GM21529 (cell line): ENCODE data around the gene NOC3L.
"Not testable (repeated sequence)": the region's sequence is repeated elsewhere in the genome, so short reads cannot be mapped to it uniquely, and the experiment has no call there.

Source experiments
- ATAC-seq: cut with Tn5 transposase; IDR thresholded peaks from one replicate; pipeline ENCODE4 v1.9.1; 2021; ENCODE audit not compliant: unreplicated experiment

The NOC3L gene

GRCh38 chr10:94361171-94361794 is 1.5 kb downstream of the NOC3L start:
- ATAC-seq: no peak

GRCh38 chr10:94358480-94358879 is 4.3 kb downstream of the NOC3L start:
- no peak for ATAC-seq

DNA sequence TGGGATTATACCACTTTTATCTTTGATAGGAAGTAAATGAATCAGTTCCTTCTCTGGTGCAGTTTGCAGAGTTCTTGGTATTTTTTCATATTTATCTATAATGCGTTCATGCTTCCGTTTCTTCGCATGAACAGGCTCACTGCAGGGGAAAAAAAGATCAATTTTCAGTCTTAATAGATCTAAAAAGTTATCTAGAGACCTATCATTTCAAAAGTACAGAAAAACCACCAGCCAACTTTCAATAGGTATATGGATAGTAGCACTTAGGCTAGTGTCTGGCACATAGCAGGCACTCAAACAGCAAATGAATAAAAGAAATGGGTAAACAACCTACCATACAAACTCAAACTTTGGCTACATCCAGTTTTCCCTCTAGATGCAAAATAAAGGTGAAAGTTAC is 5.5 kb downstream of the NOC3L start:
- ATAC-seq: no peak

DNA sequence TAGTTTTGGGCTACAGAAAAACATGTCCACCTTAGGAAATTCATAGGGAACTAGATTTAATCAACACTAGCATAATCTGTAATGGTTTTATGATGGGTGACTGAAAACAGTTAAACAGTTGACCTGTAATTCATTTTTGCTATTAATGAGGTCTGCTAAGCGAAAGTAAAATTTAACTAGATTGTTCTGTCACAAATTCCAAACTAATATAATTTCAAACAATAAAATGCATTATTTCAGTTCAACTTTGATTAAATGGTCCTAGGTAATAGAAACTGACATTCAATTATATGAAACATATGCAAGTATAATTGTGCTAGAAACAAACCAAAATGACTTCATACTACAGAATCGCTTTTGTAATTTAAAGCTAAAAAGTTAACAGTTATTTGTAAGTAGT is 6.9 kb downstream of the NOC3L start:
- no peak for ATAC-seq

DNA sequence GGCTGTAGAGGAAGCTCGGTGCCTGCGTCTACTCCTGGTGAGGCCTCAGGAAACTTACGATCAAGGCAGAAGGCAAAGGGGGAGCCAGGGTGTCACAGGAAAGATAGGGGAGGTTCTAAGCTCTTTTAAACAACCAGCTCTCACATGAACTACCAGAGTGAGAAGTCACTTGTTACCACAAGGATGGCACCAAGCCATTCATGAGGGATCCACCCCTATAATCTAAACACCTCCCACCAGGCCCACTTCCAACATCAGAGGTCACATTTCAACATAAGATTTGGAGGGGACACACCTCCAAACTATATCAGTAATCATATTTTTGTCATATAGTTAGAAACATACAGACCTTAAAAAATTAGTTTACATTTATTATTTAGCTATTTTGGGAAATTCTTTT is 9.4 kb downstream of the NOC3L start:
- no peak for ATAC-seq

DNA sequence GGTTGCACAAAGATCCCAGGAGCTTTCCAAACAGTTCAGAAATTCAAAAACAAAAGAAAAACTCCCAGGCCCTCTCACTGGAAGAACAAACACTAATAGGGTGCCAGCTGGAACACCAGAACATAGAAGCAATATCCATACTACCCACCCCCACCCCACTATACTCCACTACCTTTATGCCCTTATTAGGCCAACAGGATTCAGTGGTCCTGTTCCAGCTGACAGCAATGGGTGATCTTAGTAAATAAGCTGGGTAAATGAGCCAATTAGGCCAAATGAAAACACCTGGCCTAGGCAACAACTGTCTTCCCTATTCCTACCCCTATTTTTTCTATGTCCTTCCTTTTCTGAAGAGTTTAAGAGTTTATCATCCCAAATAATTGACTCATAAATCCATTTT is 11.7 kb downstream of the NOC3L start:
- ATAC-seq: no peak

GRCh38 chr10:94350500-94350899 is 12.2 kb downstream of the NOC3L start:
- ATAC-seq: not testable (repeated sequence)

DNA sequence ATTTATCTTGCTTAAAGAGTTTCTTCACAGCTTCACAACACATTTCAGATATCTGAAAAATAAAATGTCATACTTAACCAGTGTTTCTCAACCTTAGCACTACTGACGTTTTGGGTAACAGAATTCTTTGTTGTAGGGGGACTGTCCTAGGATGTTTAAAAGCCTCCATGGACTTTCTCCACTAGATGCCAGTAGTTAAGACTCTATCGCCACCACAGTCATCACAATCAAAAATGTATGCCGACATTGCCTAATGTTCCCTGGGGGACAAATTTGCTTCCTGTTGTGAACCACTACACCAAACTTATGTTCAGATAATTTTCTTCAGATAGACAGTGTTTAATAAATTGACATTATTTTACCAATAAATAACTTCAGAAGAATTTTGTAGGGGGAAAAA is 13.4 kb downstream of the NOC3L start:
- ATAC-seq: no peak

- peak; percentile 97 for ATAC-seq
Measured at GRCh38 chr10:94344522-94345122, 18.1 kb downstream of the NOC3L start.

GRCh38 chr10:94343151-94343550 is 19.6 kb downstream of the NOC3L start:
- ATAC-seq: no peak

DNA sequence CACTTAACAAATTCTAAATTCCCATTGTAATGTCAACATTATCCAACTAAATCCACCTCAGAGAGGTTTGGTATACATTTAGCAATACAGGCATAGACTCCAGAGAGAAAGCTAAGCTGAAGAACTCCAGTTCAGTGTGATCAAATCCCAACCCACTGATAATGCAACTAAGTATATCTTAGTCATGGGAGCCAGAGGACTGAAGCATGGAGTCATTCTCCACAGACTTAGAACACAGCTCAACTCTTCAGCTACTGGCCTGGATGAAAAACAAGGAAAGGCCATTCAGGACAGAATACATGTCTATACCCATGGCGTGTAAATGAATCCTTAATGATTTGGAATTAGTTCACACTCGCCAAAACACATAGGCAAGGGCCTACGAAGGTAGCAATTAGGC is 27.9 kb downstream of the NOC3L start:
- ATAC-seq: no peak

DNA sequence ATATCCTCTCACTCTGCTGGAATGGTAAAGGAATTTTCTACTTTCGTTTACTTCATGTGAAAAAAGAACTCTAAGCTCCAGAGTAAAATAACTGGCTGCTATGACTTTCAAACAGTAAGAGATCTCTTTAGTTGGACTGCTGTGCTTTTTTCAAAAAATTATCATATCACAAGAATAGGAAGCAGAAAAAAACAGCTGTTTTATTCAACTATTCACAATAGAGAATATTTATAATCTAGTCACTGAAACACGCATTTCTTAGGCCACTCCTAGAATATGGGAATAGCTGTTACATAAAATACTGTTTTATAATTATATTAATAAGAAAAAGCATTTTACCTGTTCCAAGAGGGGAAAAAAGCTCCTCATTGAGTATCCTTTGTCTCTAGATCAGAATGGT is 29.7 kb downstream of the NOC3L start:
- no peak for ATAC-seq

- no peak for ATAC-seq
Measured at GRCh38 chr10:94328613-94329012, 34.1 kb downstream of the NOC3L start.

DNA sequence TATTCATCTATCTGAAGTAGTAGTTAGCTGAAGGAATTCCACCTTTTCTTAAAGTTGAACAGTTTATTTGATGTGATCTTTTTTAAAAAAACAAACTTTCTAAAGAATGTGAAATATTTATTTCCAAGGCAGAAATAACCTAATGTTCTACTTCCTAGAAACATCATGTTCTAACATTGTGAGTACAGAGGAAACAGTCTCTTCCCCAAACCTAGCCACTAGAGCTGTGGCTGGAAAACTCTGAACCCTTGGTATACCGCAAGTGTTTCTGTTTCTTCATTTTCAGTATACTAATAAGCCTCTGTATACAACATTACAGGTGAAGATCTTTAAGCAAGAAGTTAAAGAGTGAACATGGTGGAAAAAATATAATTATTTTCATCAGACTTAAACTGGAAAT is 35.1 kb downstream of the NOC3L start:
- no peak for ATAC-seq

GRCh38 chr10:94324609-94325233 is 38.0 kb downstream of the NOC3L start:
- ATAC-seq: no peak

DNA sequence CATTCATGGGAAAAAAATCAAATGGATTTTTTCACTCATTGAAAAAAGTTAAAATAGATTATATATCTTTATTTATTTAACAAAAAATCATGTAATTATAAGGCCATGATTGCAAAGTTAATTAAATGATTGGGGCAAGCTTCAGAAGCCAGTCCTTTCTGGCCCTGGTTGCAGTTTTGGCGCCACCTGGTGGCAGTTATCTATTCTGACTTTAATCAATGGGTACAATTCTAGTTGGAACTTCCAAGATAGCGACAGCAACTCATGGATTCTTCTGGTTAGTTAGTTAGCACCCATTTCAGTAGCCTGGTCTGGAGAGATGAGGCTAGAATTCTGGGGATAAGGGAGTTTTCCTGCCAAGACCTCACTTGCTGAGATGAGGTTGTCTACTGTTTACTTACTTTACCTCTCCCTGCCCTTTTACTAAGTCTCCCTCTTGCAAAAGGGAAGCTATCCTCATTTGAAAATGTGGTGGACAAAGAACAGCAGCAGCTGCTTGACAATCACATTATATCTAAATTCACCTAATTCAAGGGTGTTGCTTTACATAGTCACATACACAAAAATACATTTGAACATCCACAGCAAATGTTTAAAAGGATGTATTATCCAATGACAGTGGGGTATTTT is 42.3 kb downstream of the NOC3L start:
- ATAC-seq: no peak

DNA sequence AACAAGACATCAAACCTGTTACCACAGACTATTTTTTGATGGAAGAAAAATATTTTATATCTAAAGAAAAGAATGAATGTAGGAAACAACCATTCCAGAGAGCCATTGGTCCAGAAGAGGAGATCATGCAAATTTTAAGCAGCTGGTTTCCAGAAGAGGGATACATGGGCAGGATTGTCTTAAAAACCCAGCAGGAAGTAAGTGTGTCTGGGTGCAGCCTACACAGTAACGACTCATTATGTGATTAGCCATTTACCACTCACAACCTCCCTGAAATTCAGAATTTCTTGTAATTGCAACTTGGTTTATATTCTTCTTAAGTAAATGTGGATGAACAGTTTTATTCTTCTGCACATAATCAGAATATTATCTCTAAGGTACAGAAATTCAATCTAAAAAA is 46.2 kb downstream of the NOC3L start:
- ATAC-seq: no peak

- ATAC-seq: no peak
Measured at GRCh38 chr10:94315975-94316464, 46.7 kb downstream of the NOC3L start.

DNA sequence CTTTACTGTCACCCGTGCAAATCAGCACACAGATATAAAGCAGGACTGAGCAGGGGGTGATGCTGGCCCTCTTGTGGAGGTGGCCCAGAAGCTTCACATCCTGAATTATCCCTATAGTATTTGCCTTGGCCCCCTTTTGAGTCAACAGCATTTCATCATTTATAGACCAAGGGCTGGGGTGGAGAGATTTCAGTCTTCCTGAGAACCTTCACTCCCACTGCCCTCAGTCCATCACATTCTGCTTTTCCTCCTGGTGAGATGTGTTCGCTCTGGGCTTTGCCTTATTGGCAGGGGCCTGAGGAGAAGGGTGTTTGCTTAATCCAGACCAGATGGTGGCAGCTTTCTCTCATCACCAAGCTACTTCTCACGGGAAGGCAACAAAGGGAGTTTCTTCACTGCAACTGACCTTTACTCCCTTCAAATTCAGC is 47.7 kb downstream of the NOC3L start:
- no peak for ATAC-seq

DNA sequence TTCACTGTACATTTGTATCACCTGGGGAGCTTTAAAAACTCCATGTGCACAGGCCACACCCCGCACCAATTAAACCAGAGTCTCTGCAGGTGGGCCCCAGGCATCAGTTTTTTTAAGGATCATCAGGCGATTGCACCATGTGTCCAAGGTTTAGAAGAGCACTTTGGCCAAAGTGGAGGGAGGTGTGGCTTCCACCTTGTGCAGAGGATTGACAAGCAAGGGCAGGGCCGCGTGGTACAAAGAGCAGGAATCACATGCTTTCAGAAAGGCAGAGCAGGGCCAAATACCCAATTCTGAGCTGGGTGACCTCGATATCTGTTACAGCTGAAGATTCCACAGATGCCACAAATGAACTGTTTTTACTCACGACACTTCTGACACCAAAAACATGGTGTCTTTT is 52.4 kb downstream of the NOC3L start:
- ATAC-seq: no peak

GRCh38 chr10:94308866-94309265 is 53.9 kb downstream of the NOC3L start:
- no peak for ATAC-seq

- ATAC-seq: no peak
Measured at GRCh38 chr10:94307046-94307615, 55.6 kb downstream of the NOC3L start.
